ENCODE results near the gene AHR.

Gene AHR

DNA sequence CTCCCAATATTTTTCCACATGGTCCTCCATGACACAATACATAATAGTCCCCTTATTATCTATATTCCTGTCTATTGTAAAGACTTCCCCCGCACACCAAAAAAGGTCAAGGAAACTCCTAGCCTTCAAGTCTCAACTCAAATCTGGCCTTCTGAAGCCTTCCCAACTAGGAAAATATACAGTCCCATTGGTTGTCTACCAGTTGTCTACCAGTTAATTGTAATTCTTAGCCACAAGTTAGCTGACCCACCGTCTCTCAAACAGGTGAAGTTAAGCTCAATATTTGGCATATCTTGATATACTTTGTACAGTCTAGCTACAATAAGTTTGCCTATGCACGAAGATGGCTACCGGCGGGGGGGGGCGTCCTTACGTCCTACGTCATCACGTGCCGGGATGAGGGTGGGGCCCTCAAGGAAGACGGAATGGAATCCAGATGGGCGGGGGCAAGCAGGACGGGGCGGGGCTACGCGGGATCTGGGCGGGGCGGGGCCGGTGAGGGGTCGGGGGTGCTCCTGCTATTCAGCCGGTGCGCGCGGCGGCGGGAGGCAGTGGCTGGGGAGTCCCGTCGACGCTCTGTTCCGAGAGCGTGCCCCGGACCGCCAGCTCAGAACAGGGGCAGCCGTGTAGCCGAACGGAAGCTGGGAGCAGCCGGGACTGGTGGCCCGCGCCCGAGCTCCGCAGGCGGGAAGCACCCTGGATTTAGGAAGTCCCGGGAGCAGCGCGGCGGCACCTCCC lies at the start of gene AHR:
TSS of gene AHR (plus strand) at position 551 of the 738 bp plus-strand sequence. CDS start 613 bp downstream, outside the sequence.
- DNase-seq (ENCODE audit: low spot score) = peak; percentile 92

DNA sequence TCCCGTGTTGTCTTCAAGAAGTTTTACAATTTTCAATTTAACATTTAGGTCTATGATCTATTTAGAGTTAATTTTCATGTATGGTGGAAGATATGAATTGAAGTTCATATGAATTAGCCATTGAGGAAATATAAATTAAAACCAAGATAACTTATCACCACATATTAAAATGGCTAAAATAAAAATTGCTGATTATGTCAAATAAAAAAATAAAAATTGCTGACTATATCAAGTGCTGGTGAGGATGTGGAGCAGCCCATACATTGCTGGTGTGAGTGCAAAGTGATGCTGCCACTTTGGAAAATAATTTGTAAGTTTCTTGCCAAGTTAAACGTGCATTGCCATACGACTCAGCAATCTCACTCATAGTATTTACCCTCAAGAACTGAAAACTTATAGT lies 44.6 kb upstream of the AHR start:
- DNase-seq (ENCODE audit: low spot score) = no peak

DNA sequence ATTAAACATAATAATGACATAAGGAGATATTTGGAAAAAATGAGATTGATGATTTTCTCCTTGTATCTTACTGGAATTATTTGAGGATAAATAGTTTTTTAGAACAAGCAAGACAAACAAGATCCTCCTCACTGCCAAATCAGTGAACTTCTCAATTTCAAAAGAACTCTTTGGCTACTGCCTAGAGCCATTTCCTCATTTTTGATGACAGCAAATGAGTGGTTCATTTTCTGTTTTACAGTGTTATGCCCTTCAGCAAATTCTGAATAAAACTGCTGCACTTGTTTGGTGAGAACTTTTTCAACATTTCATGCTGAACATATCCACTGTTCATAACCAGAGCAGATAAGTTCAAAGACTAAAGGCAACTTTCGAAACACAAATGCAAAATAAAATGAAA lies 42.5 kb upstream of the AHR start:
- no peak for DNase-seq (ENCODE audit: low spot score)

GRCh38 chr7:17256375-17256774 lies 42.1 kb upstream of the AHR start:
- DNase-seq (ENCODE audit: low spot score) = no peak

DNA sequence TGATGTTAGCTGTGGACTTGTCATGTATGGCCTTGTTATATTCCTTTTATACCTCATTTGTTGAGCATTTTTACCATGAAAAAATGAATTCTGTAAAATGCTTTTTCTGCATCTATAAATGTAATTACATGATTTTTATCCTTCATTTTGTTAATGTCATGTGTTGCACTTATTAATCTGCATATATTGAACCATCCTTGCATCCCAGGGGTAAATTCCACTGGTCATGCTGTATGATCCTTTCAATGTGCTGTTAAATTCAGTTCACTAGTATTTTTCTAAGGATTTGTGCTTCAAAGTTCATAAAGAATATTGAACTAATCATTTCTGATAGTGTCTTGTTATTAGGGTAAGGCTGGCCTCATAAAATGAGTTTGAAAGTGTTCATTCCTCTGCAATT lies 31.9 kb upstream of the AHR start:
- no peak for DNase-seq (ENCODE audit: low spot score)

GRCh38 chr7:17269341-17270221 lies 28.9 kb upstream of the AHR start:
- DNase-seq (ENCODE audit: low spot score) = no peak

GRCh38 chr7:17274551-17275245 lies 23.8 kb upstream of the AHR start:
- peak; percentile 40 for DNase-seq (ENCODE audit: low spot score)

DNA sequence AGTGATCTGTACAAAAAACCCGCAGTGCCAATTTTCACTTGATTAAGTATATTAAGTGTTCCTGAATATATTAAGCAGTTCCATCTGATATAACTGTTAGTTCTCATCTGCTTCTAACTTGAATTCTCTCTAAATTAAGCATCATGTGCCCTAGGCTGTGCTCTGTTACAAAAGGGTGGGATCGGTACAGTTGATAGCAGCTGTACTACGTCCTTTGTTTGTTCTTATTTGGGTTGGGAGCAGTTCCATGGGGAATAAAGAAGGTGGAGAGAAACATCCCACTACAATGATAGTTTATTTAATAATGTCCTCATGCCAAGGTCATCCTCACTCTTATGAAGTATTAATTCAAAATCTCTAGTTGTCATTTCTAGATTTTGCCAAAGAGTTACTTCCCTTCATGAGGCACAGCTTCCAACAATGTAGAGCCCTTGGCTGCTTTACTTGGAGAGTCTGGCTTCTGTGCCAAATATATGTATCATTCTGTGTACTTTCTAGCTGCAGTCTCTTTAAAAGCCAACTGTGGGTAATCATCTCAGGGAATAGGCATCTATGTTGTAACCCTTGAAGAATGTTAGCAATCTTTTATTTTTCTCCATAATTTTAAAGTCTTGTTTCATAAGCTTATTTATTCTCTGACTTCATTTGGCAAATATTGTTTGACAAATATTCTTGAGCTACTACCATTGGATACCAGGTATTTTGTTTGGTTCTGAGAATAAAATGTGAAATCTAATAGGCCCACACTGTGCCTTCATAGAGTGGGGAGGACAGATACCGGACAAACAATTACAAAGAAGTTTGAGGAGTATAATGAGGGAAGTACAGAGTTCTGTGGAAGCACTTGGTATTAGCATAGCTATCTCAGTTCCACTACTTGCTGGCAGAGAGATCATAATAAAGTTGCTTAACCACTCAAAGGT lies 22.4 kb upstream of the AHR start:
- DNase-seq (ENCODE audit: low spot score) = no peak

- DNase-seq (ENCODE audit: low spot score) = no peak
These were observed 19.4 kb upstream of the AHR start for GRCh38 chr7:17279061-17279460.

GRCh38 chr7:17289074-17289645 lies 9.3 kb upstream of the AHR start:
- DNase-seq (ENCODE audit: low spot score) = no peak

DNA sequence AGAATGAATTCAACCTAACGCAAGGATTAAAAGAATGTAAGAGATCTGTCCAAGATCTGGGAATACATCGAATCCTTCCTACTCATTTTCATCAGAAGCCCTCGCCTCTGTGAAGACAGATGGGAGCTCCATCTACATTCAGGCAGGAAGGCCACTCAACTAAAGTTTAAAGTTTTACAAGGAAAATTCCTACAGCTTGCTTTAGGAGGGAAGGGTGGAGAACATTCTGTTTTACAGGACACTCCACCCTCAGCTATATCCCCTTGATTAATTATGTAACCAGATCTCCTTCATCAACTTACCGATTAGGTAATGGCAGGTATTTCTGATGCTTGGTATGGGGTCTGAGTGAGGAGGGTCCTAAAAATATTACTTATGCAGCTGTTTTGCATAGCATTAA lies 5.6 kb upstream of the AHR start:
- DNase-seq (ENCODE audit: low spot score) = no peak

DNA sequence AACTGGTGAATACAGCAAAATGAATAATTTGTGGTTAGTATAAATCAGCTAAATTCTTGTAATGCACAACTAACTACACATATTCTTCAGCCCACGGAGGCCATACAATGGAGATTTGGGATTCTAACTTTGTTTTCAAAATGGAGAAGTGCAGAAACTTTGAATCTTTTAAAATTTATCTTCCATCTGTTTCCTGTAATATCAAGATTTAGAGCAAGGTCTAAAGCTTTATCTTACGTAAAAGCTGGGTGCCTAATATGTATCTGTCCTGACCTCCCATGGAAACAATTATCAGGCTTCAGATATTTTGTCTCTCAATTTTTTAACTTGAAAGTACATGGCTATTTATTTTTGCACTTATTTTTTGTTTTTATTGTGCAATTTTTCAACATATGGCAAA lies 5.0 kb upstream of the AHR start:
- no peak for DNase-seq (ENCODE audit: low spot score)

DNA sequence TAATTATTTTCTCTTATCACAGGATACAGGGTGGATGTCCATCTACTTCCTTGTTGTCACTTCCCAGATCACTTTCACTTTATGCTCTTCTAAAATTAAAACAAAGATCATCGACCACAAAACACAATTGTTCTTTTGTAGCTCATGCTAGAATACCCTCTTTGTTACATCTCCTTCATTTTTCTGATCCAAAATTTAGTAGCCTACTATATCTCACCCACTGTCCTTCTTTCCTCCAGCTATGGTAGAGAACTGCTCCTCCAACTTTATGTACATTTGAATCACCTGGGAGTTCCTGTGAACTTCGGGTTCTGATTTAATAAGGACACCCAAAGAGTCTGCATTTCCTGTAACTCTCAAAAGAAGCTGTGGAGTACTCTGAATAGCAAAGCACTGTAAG lies 1.2 kb upstream of the AHR start:
- no peak for DNase-seq (ENCODE audit: low spot score)

DNA sequence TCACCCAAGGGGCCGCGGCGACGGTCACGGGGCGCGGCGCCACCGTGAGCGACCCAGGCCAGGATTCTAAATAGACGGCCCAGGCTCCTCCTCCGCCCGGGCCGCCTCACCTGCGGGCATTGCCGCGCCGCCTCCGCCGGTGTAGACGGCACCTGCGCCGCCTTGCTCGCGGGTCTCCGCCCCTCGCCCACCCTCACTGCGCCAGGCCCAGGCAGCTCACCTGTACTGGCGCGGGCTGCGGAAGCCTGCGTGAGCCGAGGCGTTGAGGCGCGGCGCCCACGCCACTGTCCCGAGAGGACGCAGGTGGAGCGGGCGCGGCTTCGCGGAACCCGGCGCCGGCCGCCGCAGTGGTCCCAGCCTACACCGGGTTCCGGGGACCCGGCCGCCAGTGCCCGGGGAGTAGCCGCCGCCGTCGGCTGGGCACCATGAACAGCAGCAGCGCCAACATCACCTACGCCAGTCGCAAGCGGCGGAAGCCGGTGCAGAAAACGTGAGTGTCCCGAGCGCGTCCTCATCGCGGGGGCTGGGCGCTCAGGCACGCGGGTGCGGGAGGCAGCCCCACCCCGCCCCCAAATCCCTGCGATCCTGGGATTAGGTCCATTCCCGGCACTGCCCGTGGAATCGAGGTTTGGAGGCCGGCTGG lies 509 bp downstream of the AHR start:
- DNase-seq (ENCODE audit: low spot score) = peak; percentile 57

- peak; percentile 42 for DNase-seq (ENCODE audit: low spot score)
These were observed 1.1 kb downstream of the AHR start for GRCh38 chr7:17299483-17299991.

DNA sequence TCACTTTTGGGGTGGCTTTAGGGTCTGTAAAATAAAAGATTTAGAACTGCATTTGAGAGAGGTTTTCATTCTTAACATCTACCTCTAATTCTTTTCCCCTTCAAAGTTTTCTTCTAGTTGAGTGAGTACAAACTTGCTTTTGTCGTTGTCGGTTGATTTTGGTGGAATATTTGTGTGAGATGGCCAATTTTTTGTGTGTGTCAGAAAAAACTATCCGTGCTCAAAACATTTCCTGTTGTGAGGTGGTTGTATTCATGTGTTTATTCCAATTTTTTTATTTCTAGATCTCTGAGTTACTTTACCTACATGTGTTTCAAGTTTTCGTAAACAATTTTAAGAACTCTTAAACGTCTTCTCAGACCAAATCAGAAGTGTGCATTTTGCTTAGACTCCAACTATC lies 1.6 kb downstream of the AHR start:
- peak; percentile 30 for DNase-seq (ENCODE audit: low spot score)

GRCh38 chr7:17300437-17300836 lies 2.0 kb downstream of the AHR start:
- no peak for DNase-seq (ENCODE audit: low spot score)

- peak; percentile 71 for DNase-seq (ENCODE audit: low spot score)
These were observed 3.3 kb downstream of the AHR start for GRCh38 chr7:17301471-17302456.

- peak; percentile 64 for DNase-seq (ENCODE audit: low spot score)
These were observed 4.2 kb downstream of the AHR start for GRCh38 chr7:17302575-17303142.
